ENCODE results near the gene MTHFD1L.

MTHFD1L gene

GRCh38 chr6:150993253-150993652, 127.8 kb downstream of the MTHFD1L start:
- no peak for FAIRE-seq

GRCh38 chr6:150994026-150994425, 128.5 kb downstream of the MTHFD1L start:
- no peak for FAIRE-seq

- FAIRE-seq: no peak
Measured at GRCh38 chr6:150996968-150997367, 131.5 kb downstream of the MTHFD1L start.

- FAIRE-seq: no peak
Measured at GRCh38 chr6:150999107-150999506, 133.6 kb downstream of the MTHFD1L start.

GRCh38 chr6:150999576-150999975, 134.1 kb downstream of the MTHFD1L start:
- no peak for FAIRE-seq

- FAIRE-seq: no peak
Measured at GRCh38 chr6:151001387-151002056, 136.0 kb downstream of the MTHFD1L start.

- FAIRE-seq: no peak
Measured at GRCh38 chr6:151002057-151002450, 136.6 kb downstream of the MTHFD1L start.

GRCh38 chr6:151002491-151002935, 137.0 kb downstream of the MTHFD1L start:
- no peak for FAIRE-seq

- FAIRE-seq: no peak
Measured at GRCh38 chr6:151004383-151005024, 139.0 kb downstream of the MTHFD1L start.

GRCh38 chr6:151005164-151005563, 139.7 kb downstream of the MTHFD1L start:
- FAIRE-seq: no peak

GRCh38 chr6:151005896-151006632, 140.6 kb downstream of the MTHFD1L start:
- FAIRE-seq: no peak

GRCh38 chr6:151007076-151007475, 141.6 kb downstream of the MTHFD1L start:
- no peak for FAIRE-seq

GRCh38 chr6:151007922-151008321, 142.4 kb downstream of the MTHFD1L start:
- no peak for FAIRE-seq

GRCh38 chr6:151008425-151008824, 142.9 kb downstream of the MTHFD1L start:
- FAIRE-seq: no peak

- no peak for FAIRE-seq
Measured at GRCh38 chr6:151009576-151009975, 144.1 kb downstream of the MTHFD1L start.

GRCh38 chr6:151010071-151010470, 144.6 kb downstream of the MTHFD1L start:
- FAIRE-seq: no peak

- FAIRE-seq: no peak
Measured at GRCh38 chr6:151012321-151013294, 147.1 kb downstream of the MTHFD1L start.

- no peak for FAIRE-seq
Measured at GRCh38 chr6:151014404-151015100, 149.1 kb downstream of the MTHFD1L start.

GRCh38 chr6:151015101-151015700, 149.7 kb downstream of the MTHFD1L start:
- FAIRE-seq: no peak

- FAIRE-seq: no peak
Measured at GRCh38 chr6:151016107-151016506, 150.6 kb downstream of the MTHFD1L start.

GRCh38 chr6:151018046-151018445, 152.5 kb downstream of the MTHFD1L start:
- FAIRE-seq: no peak

Measured in colon (tissue), 2 donors.